Sigmoid colon (tissue), 7 donors: ENCODE results near the gene CNOT6. TPM values are rescaled to one million over a fixed set of nuclear protein-coding genes. Genes with fewer than 3 reads are reported as not detected.
"Not testable (repeated sequence)": the region's sequence is repeated elsewhere in the genome, so short reads cannot be mapped to it uniquely, and the experiment has no call there.

Experiments
- DNase-seq: peaks from one replicate; pipeline ENCODE4 v3.0.0-alpha.2; 2019
- H3K27ac ChIP-seq, 4 donors: fragments of 200-600 bp; sonication (generic); one replicate each; pipeline ENCODE4 v1.5.1; 2016 to 2019; ENCODE audit warnings: mild to moderate bottlenecking in 1 of 4
- H3K27me3 ChIP-seq, 3 donors: fragments of 200-600 bp; sonication (generic); one replicate each; pipeline ENCODE4 v1.5.1; 2019; ENCODE audit warnings: mild to moderate bottlenecking in 1 of 3
- H3K36me3 ChIP-seq, 4 donors: fragments of 200-600 bp; sonication (generic); one replicate each; pipeline ENCODE4 v1.5.1; 2016 to 2019
- H3K4me1 ChIP-seq, 4 donors: fragments of 200-600 bp; sonication (generic); one replicate each; pipeline ENCODE4 v1.5.1; 2017 to 2019
- H3K4me3 ChIP-seq, 4 donors: fragments of 200-600 bp; sonication (generic); one replicate each; pipeline ENCODE4 v1.5.1; 2017 to 2019; ENCODE audit warnings: mild to moderate bottlenecking in 2 of 4, moderate library complexity in 1 of 4
- H3K9me3 ChIP-seq, 4 donors: fragments of 200-600 bp in 3 of 4; sonication (generic) in 3 of 4; one replicate each; pipeline versions ENCODE4 v1.5.1 to v1.6.1; 2013 to 2019
- CTCF ChIP-seq, 4 experiments: fragments of 450-650 bp in 3 of 4; fragments of 200-600 bp in 1 of 4; IDR thresholded peaks; one replicate each; pipeline ENCODE4 v1.5.1; 2016 to 2019; ENCODE audit warnings: antibody characterized with exemption in 4 of 4, mild to moderate bottlenecking in 3 of 4, moderate library complexity in 2 of 4
- EP300 ChIP-seq, 4 donors: sonication (generic); formaldehyde crosslinking; IDR thresholded peaks; one replicate each; pipeline ENCODE4 v1.6.1; 2017; ENCODE audit warnings: antibody characterized with exemption in 4 of 4
- POLR2A ChIP-seq, 2 donors: fragments of 450-650 bp; IDR thresholded peaks; one replicate each; pipeline ENCODE4 v1.6.1; 2016; ENCODE audit warnings: antibody characterized with exemption in 2 of 2, mild to moderate bottlenecking in 2 of 2, moderate library complexity in 2 of 2
- POLR2AphosphoS5 ChIP-seq, 4 donors: sonication (generic); formaldehyde crosslinking; IDR thresholded peaks; one replicate each; pipeline ENCODE4 v1.6.1; 2017; ENCODE audit warnings: antibody characterized with exemption in 4 of 4
- WGBS, 2 donors: extraction: QIAGEN DNeasy Blood & Tissue Kit; methylation state at CpG; one replicate each; pipeline ENCODE4 v1.1.7; 2013; 5-methylcytosine and 5-hydroxymethylcytosine counted together
- intact Hi-C: fragments of 100-400 bp; cut with DNase I; formaldehyde crosslinking; loops from one replicate; pipeline ENCODE4 v1.15.1; 2023
- polyA plus RNA-seq, 3 donors: library from polyadenylated mRNA; stranded (reverse); fragments of 200-250 nt; gene quantifications; one replicate each; pipeline ENCODE4 v1.2.3, GENCODE V29; 2013
- total RNA-seq, 4 donors: library from RNA; depleted of rRNA; stranded (reverse); fragments of >200 nt; gene quantifications; one replicate each; pipeline ENCODE4 v1.1.0, GENCODE V29; 2016
- donor health status: healthy with polysubstance abuse.
- donor health status: Bipolar disorder and iron deficiency.
- donor health status: healthy.

The CNOT6 gene
- total and polyA plus RNA-seq, 7 donors = 7.2 to 21.8 (median 16.0) TPM

DNA sequence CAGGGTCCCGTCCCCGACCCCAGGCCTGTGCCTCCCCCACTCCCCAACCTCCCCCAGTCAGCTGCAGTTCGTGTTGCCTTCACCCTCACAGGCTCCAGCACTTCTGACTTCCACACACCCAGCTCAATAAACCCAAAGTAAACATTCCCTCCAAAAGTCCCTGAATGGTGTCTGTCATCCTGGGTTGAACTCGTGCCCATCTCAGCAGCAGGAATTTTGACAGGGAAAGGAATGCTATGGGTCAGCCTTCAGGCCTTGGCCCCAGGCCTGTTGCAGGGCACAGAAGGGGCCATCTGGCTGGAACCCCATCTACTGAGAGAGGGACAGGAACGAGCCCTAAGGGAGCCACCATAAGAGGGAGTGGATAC, 29.6 kb upstream of the CNOT6 start:
- no peak for TF ChIP-seq POLR2A (IDR thresholded peaks at IDR 0.05)
- no peak for TF ChIP-seq CTCF (IDR thresholded peaks at IDR 0.05)
- no peak for TF ChIP-seq POLR2AphosphoS5 (IDR thresholded peaks at IDR 0.05)
- no peak for TF ChIP-seq EP300 (IDR thresholded peaks at IDR 0.05)
- peaks cover 0 to 4% (median 0%) of the 10 kb centered on the region in 3 donors for H3K27me3 ChIP-seq
- DNase-seq = no peak
- 6 to 49% methylated on average over 5 of the region's 5 CpGs for WGBS, 2 donors
- H3K9me3 ChIP-seq = no peaks in the 10 kb centered on the region
- H3K27ac ChIP-seq = no peak overlapping the region
- H3K4me1 ChIP-seq = no peaks in the 10 kb centered on the region
- intact Hi-C loops = no loop called here
- no peak overlapping the region for H3K4me3 ChIP-seq
- no peaks in the 10 kb centered on the region for H3K36me3 ChIP-seq

- 72 to 90% methylated on average over 4 of the region's 4 CpGs for WGBS, 2 donors
- H3K9me3 ChIP-seq, H3K27ac ChIP-seq, H3K4me3 ChIP-seq, intact Hi-C loops, H3K36me3 ChIP-seq, DNase-seq, H3K4me1 ChIP-seq, H3K27me3 ChIP-seq: not testable (repeated sequence)
Observed at GRCh38 chr5:180465052-180465451, 29.1 kb upstream of the CNOT6 start.

GRCh38 chr5:180466316-180466715, 27.9 kb upstream of the CNOT6 start:
- Histone ChIP-seq H3K4me3 (no peak overlapping the region), H3K36me3 (no peaks in the 10 kb centered on the region), H3K27me3 (peaks cover 0 to 15% (median 0%) of the 10 kb centered on the region in 3 donors), H3K4me1 (no peaks in the 10 kb centered on the region), H3K9me3 (no peaks in the 10 kb centered on the region), H3K27ac (no peak overlapping the region)
- DNase-seq = no peak
- 84 to 92% methylated on average over 15 of the region's 15 CpGs for WGBS, 2 donors
- intact Hi-C loops = no loop called here
- no peak for TF ChIP-seq EP300 (IDR thresholded peaks at IDR 0.05)
- no peak for TF ChIP-seq CTCF (IDR thresholded peaks at IDR 0.05)
- no peak for TF ChIP-seq POLR2AphosphoS5 (IDR thresholded peaks at IDR 0.05)
- no peak for TF ChIP-seq POLR2A (IDR thresholded peaks at IDR 0.05)

DNA sequence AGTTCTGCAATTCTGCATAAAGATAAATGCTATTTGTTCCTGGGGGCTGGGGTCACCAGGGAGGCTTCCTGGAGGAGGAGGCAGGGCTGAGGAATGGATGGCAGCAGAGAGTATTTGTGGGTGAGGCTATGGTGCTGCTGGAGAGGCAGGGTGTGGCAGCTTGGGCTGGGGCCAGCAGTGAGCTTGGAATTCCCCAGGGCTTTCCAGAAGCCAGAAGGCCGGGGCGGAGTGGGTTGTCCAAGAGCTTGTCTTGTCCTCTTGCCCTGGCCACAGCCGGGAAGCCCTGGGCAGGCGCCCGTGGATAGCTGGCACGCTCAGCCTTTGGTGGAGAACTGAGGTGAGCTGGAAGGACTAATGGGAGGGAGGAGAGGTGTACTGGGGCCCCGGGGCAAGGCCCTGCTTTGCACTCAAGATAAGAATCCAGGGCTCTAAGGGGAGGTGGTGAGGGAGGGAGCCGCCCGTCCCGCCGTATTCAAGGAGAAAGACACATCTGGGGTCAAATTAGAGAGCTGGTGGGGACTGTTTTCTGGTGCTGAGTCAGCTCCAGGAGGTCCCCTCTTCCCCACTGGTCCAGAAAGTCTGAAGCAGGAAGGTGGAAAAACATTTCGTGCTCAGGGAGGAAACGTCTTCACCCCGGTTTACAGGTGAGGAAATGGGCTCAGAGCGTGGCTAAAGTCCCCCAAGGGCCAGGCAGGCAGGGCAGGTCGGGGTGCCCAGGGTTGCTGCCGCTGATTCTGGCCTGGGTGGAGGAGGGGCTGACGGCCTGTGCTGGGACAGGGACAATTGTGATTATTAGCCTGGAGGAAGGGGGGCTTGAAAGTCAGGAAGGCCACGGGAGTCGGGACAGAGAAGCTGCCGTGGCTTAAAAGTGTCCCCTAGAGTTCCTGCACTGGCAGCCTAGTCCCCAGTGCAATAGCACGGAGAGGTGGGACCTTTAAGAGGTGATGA, 26.9 kb upstream of the CNOT6 start:
- Histone ChIP-seq H3K27me3 (peaks cover 0 to 15% (median 0%) of the 10 kb centered on the region in 3 donors), H3K27ac (no peak overlapping the region), H3K9me3 (no peaks in the 10 kb centered on the region), H3K36me3 (no peaks in the 10 kb centered on the region), H3K4me3 (no peak overlapping the region), H3K4me1 (no peaks in the 10 kb centered on the region)
- intact Hi-C loops = no loop called here
- no peak for DNase-seq
- TF ChIP-seq POLR2AphosphoS5 (IDR thresholded peaks at IDR 0.05) (no peak), EP300 (IDR thresholded peaks at IDR 0.05) (no peak), CTCF (IDR thresholded peaks at IDR 0.05) (no peak)
- 24 to 52% methylated on average over 22 of the region's 22 CpGs for WGBS, 2 donors

GRCh38 chr5:180467989-180468731, 26.0 kb upstream of the CNOT6 start:
- TF ChIP-seq POLR2A (IDR thresholded peaks at IDR 0.05) = no peak
- no peaks in the 10 kb centered on the region for H3K36me3 ChIP-seq
- H3K27me3 ChIP-seq = peaks cover 0 to 15% (median 0%) of the 10 kb centered on the region in 3 donors
- 87 to 93% methylated on average over 18 of the region's 18 CpGs for WGBS, 2 donors
- no peak overlapping the region for H3K4me3 ChIP-seq
- no peak for DNase-seq
- no peaks in the 10 kb centered on the region for H3K9me3 ChIP-seq
- H3K27ac ChIP-seq = no peak overlapping the region
- no peaks in the 10 kb centered on the region for H3K4me1 ChIP-seq
- intact Hi-C loops = no loop called here
